Measurements from ENCODE around the gene GP9.

The GP9 gene

DNA sequence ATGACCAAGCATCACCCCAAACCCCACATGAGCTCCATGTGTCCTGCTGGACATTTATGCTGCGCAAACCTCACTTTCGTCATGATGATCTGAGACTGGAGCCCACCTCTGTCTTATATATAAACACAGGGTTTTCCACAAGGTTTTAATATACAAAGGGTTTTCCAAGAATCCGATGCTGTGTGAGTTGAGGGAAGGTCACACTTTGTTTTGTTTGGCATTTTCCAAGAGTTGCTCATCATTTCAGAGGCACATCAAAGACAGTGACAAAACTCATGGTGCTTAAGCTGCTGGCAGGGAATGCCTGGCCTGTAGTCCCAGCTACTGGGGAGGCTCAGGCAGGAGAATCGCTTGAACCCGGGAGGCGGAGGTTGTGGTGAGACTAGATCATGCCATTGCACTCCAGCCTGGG lies 39.4 kb upstream of the GP9 start:
- TF ChIP-seq, protein P1, sequence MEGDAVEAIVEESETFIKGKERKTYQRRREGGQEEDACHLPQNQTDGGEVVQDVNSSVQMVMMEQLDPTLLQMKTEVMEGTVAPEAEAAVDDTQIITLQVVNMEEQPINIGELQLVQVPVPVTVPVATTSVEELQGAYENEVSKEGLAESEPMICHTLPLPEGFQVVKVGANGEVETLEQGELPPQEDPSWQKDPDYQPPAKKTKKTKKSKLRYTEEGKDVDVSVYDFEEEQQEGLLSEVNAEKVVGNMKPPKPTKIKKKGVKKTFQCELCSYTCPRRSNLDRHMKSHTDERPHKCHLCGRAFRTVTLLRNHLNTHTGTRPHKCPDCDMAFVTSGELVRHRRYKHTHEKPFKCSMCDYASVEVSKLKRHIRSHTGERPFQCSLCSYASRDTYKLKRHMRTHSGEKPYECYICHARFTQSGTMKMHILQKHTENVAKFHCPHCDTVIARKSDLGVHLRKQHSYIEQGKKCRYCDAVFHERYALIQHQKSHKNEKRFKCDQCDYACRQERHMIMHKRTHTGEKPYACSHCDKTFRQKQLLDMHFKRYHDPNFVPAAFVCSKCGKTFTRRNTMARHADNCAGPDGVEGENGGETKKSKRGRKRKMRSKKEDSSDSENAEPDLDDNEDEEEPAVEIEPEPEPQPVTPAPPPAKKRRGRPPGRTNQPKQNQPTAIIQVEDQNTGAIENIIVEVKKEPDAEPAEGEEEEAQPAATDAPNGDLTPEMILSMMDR (IDR thresholded peaks at IDR 0.05; ENCODE audit: low read depth, low read length) = no peak
- peak; percentile 39 for DNase-seq (ENCODE audit: low read depth, low spot score)
- H3K4me3 ChIP-seq (ENCODE audit: low read depth, low read length) = no peak overlapping the region
- in situ Hi-C loops (cut with HindIII; ENCODE audit: low sequenced_read_pairs) = no loop called here

DNA sequence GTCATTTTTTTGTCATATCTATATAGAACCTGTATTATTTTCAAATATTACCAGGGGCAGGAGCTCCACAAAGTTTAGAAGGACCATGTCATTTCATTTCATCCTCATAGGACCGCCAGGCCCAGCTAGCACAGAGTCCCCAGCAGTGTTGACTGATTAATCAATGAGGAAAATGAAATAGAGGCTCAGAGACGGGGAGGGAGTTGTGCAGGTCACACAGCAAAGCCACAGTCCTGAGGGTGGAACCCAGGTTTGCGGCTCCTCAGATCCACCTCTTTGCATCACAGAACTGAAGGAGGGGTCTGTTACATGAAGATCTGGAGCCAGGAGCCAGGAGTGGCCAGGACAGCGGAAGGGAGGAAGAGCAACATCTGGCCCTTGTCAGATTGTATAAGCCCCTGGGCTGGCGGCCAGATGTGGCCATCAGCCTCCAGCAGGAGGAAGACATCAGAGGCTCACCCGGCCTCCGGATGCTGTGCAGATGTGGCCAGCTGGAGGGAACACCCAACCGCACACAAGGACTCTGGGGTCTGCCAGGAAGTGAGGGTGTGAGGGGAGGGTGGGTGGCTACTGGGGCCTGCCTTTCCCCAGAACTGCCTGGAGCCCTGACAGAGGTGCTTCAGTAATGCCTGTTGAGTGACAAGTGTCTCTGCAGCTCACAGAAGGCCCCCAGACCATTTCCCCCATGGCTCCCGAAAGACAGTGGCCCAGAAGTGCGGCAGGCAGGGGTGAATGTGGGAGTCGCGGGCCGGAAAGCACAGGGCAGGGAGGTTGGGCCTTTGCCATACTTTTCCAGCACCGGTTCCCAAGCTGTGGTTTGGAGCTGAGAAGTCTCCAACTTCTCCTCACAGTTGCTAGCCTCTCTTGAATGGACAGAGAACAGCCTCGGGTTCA lies 38.2 kb upstream of the GP9 start:
- in situ Hi-C loops (cut with HindIII; ENCODE audit: low sequenced_read_pairs) = no loop called here
- H3K4me3 ChIP-seq (ENCODE audit: low read depth, low read length) = no peak overlapping the region
- no peak for DNase-seq (ENCODE audit: low read depth, low spot score)
- TF ChIP-seq, protein P1 (IDR thresholded peaks at IDR 0.05; ENCODE audit: low read depth, low read length) = no peak

DNA sequence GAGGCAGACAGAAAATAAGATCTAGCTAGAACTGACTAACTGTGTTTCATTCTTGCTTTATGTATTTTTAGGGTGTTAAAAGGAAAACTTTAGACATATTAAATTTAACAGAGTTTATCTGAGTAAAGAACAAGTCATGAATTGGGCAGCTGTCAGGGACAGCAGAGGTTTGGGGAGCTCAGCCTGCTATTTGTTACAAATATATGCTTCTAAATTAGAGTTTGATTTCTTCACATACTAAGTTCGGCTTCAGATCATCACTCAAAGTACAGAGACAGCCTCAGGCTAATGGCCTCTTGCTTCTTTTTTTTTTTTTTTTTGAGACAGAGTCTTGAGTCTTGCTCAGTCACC lies 37.6 kb upstream of the GP9 start:
- no peak overlapping the region for H3K4me3 ChIP-seq (ENCODE audit: low read depth, low read length)
- in situ Hi-C loops (cut with HindIII; ENCODE audit: low sequenced_read_pairs) = no loop called here
- DNase-seq (ENCODE audit: low read depth, low spot score) = no peak
- TF ChIP-seq, protein P1 (IDR thresholded peaks at IDR 0.05; ENCODE audit: low read depth, low read length) = no peak

DNA sequence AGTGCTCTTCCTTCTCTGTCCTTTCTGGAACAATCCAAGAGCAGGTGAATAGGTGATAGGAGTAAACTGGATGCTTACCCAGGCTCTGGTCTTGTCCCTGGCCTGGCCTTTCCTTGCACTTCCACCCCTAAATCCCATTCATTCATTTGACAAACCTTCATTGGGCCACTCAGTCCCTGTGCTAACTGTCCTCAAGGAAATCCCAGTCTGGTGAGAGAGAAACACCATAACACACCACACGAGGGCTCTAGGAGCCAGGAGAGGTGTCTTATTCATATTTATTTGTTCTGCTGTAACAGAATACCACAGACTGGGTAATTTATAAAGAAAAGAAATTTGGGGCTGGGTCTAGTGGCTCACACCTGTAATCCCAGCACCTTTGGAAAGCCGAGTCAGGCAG lies 36.7 kb upstream of the GP9 start:
- no peak for DNase-seq (ENCODE audit: low read depth, low spot score)
- no peak overlapping the region for H3K4me3 ChIP-seq (ENCODE audit: low read depth, low read length)
- TF ChIP-seq, protein P1 (IDR thresholded peaks at IDR 0.05; ENCODE audit: low read depth, low read length) = peak; percentile 25
- in situ Hi-C loops (cut with HindIII; ENCODE audit: low sequenced_read_pairs) = no loop called here

DNA sequence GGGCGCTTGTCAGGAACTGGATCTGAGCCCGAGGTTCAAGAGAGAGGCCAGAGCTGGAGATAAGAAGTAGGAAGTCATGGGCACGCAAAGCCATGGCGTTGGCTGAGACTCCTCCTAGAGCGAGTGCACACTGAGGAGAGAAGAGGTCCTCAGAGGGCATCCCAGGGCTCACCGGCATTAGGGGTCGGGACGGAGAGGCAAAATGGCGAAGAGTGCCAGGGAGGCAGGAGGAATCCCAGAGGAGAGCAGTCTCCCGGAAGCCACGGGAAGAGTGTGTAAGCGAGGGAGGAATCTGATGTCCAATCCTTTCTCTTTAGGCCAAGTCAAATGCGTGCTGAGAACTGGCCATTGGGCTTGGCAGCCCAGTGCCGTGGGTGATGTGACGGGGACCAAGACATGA lies 35.5 kb upstream of the GP9 start:
- DNase-seq (ENCODE audit: low read depth, low spot score) = no peak
- in situ Hi-C loops (cut with HindIII; ENCODE audit: low sequenced_read_pairs) = no loop called here
- H3K4me3 ChIP-seq (ENCODE audit: low read depth, low read length) = no peak overlapping the region
- TF ChIP-seq, protein P1 (IDR thresholded peaks at IDR 0.05; ENCODE audit: low read depth, low read length) = no peak

DNA sequence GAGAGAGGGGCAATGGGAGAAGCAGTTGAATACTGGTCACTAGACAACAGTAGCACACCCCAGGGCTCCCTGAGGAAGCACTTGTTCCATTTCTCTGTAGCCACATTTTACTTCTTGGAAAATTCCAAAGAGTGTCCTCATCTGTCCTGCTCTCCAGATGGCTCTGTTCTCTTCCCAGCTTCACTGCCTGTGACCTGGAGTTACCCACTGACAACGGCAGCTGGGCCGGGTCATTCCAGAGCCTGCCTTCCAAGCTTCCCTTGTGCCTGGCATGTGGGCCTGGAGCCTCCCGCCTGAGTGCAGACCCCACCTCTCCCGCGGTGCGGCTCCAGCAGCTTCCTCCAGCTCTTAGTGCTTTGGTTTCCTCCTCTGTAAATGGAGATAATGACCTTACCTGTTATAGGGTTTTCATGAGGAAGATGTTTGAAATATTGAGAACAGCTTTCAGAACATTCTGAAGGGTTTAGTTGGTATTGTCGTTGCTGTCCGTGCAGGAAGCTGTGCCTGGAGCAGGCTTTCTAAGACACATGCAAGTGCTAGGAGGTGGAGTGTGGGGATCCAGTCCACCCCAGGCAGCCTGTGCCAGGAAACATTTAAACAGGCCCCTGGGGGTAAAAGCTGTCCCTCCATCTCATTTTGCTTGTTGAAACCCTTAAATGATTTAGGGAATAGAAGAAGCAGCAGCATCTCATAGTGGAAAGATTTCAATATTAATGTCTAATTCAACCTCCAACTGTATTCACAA lies 34.7 kb upstream of the GP9 start:
- no peak for DNase-seq (ENCODE audit: low read depth, low spot score)

More for the DNA sequence above, 34.7 kb upstream of the GP9 start:
- TF ChIP-seq, protein P1 (IDR thresholded peaks at IDR 0.05; ENCODE audit: low read depth, low read length) = no peak
- in situ Hi-C loops (cut with HindIII; ENCODE audit: low sequenced_read_pairs) = no loop called here
- no peak overlapping the region for H3K4me3 ChIP-seq (ENCODE audit: low read depth, low read length)

Measured in astrocyte of the spinal cord (primary cell).